Sigmoid colon (tissue), 4 donors: ENCODE measurements around the gene SPTBN1.

ENCODE experiments used
- EP300 ChIP-seq, 4 donors: sonication (generic); formaldehyde crosslinking; IDR thresholded peaks; one replicate each; pipeline ENCODE4 v1.6.1; 2017; ENCODE audit warnings: antibody characterized with exemption in 4 of 4
- POLR2A ChIP-seq, 2 donors: fragments of 450-650 bp; IDR thresholded peaks; one replicate each; pipeline ENCODE4 v1.6.1; 2016; ENCODE audit warnings: antibody characterized with exemption in 2 of 2, mild to moderate bottlenecking in 2 of 2, moderate library complexity in 2 of 2
- POLR2AphosphoS5 ChIP-seq, 4 donors: sonication (generic); formaldehyde crosslinking; IDR thresholded peaks; one replicate each; pipeline ENCODE4 v1.6.1; 2017; ENCODE audit warnings: antibody characterized with exemption in 4 of 4
- TF ChIP-seq, protein P1 (sequence below), 4 experiments: fragments of 450-650 bp in 3 of 4; fragments of 200-600 bp in 1 of 4; IDR thresholded peaks; one replicate each; pipeline ENCODE4 v1.5.1; 2016 to 2019; ENCODE audit warnings: antibody characterized with exemption in 4 of 4, mild to moderate bottlenecking in 3 of 4, moderate library complexity in 2 of 4

DNA sequence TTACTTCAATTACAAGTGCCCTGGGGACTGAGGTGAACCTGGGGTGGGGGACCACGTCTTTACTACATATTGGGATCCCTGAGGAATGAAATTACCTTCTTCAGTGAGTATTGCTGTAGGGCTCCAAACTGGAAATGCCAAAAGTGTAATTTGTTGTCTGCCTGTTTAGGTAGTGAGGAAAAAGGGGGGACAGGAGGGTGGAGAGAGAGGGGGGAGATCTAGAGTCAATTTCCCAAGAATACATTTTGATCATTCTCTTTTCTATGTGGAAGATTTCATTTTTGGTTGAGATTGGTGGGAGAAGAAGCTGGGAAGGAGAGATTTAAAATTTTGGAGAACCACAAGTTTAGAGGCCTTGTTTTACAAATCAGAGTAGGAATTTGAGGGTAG, 101.1 kb downstream of the SPTBN1 start:
- TF ChIP-seq, protein P1, sequence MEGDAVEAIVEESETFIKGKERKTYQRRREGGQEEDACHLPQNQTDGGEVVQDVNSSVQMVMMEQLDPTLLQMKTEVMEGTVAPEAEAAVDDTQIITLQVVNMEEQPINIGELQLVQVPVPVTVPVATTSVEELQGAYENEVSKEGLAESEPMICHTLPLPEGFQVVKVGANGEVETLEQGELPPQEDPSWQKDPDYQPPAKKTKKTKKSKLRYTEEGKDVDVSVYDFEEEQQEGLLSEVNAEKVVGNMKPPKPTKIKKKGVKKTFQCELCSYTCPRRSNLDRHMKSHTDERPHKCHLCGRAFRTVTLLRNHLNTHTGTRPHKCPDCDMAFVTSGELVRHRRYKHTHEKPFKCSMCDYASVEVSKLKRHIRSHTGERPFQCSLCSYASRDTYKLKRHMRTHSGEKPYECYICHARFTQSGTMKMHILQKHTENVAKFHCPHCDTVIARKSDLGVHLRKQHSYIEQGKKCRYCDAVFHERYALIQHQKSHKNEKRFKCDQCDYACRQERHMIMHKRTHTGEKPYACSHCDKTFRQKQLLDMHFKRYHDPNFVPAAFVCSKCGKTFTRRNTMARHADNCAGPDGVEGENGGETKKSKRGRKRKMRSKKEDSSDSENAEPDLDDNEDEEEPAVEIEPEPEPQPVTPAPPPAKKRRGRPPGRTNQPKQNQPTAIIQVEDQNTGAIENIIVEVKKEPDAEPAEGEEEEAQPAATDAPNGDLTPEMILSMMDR (IDR thresholded peaks at IDR 0.05): no peak
- TF ChIP-seq POLR2A (IDR thresholded peaks at IDR 0.05) (no peak), POLR2AphosphoS5 (IDR thresholded peaks at IDR 0.05) (no peak), EP300 (IDR thresholded peaks at IDR 0.05) (no peak)
